ENCODE results near the gene DMRTC2. TPM values are rescaled to one million over a fixed set of nuclear protein-coding genes. Genes with fewer than 3 reads are reported as not detected.
A peak's percentile ranks its signal among the peaks of the same experiment; 100 is the strongest.

The DMRTC2 gene
- total RNA-seq, 2 experiments from 2014 or later: not detected

GRCh38 chr19:41862445-41862986, 17.7 kb downstream of the DMRTC2 start:
- Mint-ChIP-seq H3K27ac (peak overlapping the region; percentile 94), H3K9me3 (no peaks in the 10 kb centered on the region), H3K4me1 (ENCODE audit: low read depth) (peaks cover 60% of the 10 kb centered on the region), H3K4me3 (peak overlapping the region; percentile 87), H3K27me3 (no peaks in the 10 kb centered on the region), H3K36me3 (peaks cover 54% of the 10 kb centered on the region)
- intact Hi-C loops (cut with micrococcal nuclease): no loop called here
- POLR2A ChIA-PET: interaction anchor here (1.5 to 4.5 kb wide), 3 partner anchors 9 to 83 kb away, joined by 4 to 68 read pairs (median 9); partner anchors contain the start of gene CD79A
- no peak for DNase-seq
- CTCF ChIA-PET: interaction anchor here (0.6 to 1.5 kb wide), 5 partner anchors 11 to 94 kb away, joined by 3 to 4 read pairs (median 3); no protein-coding TSS in a partner anchor

- Mint-ChIP-seq H3K27ac (peak overlapping the region; percentile 86), H3K36me3 (peaks cover 62% of the 10 kb centered on the region), H3K4me3 (peak overlapping the region; percentile 87), H3K4me1 (ENCODE audit: low read depth) (peaks cover 69% of the 10 kb centered on the region), H3K9me3 (no peaks in the 10 kb centered on the region), H3K27me3 (no peaks in the 10 kb centered on the region)
- CTCF ChIA-PET: interaction anchor here (0.9 to 1.5 kb wide), 5 partner anchors 10 to 95 kb away, joined by 3 to 4 read pairs (median 3); partner anchors contain the start of gene RABAC1
- intact Hi-C loops (cut with micrococcal nuclease): no loop called here
- POLR2A ChIA-PET: interaction anchor here (1.5 to 4.5 kb wide), 3 partner anchors 9 to 82 kb away, joined by 4 to 68 read pairs (median 9); partner anchors contain the start of gene CD79A
- no peak for DNase-seq
These were observed 18.5 kb downstream of the DMRTC2 start for GRCh38 chr19:41863209-41863931.

- ChIA-PET CTCF (interaction anchor here (0.9 to 1.0 kb wide), 2 partner anchors 86 to 88 kb away, joined by 3 read pairs; no protein-coding TSS in a partner anchor), POLR2A (interaction anchor here (2.9 kb wide), 1 partner anchor 81 kb away, joined by 9 read pairs; no protein-coding TSS in a partner anchor)
- peak overlapping the region; percentile 82 for H3K27ac Mint-ChIP-seq
- DNase-seq: no peak
- peaks cover 75% of the 10 kb centered on the region for H3K4me1 Mint-ChIP-seq (ENCODE audit: low read depth)
- peaks cover 71% of the 10 kb centered on the region for H3K36me3 Mint-ChIP-seq
- H3K9me3 Mint-ChIP-seq: no peaks in the 10 kb centered on the region
- intact Hi-C loops (cut with micrococcal nuclease): no loop called here
- no peaks in the 10 kb centered on the region for H3K27me3 Mint-ChIP-seq
- H3K4me3 Mint-ChIP-seq: peak overlapping the region; percentile 36
These were observed 19.5 kb downstream of the DMRTC2 start for GRCh38 chr19:41864374-41864773.

GRCh38 chr19:41866284-41866683, 21.4 kb downstream of the DMRTC2 start:
- no peaks in the 10 kb centered on the region for H3K27me3 Mint-ChIP-seq

GRCh38 chr19:41868120-41868988, 23.5 kb downstream of the DMRTC2 start:
- Mint-ChIP-seq H3K36me3 (peaks cover 70% of the 10 kb centered on the region), H3K27ac (peak overlapping the region; percentile 96), H3K4me1 (ENCODE audit: low read depth) (peaks cover 85% of the 10 kb centered on the region), H3K9me3 (no peaks in the 10 kb centered on the region), H3K4me3 (no peak overlapping the region), H3K27me3 (no peaks in the 10 kb centered on the region)
- intact Hi-C loops (cut with micrococcal nuclease): no loop called here
- CTCF ChIA-PET: interaction anchor here (1.4 to 1.9 kb wide), 2 partner anchors 18 to 84 kb away, joined by 4 to 7 read pairs; no protein-coding TSS in a partner anchor
- POLR2A ChIA-PET: interaction anchor here (0.9 to 2.4 kb wide), 6 partner anchors 8 to 89 kb away, joined by 3 to 22 read pairs (median 5); partner anchors contain the start of gene RPS19
- DNase-seq: no peak

More at GRCh38 chr19:41866284-41866683, 21.4 kb downstream of the DMRTC2 start:
- DNase-seq: no peak
- H3K36me3 Mint-ChIP-seq: peaks cover 76% of the 10 kb centered on the region
- H3K27ac Mint-ChIP-seq: peak overlapping the region; percentile 71
- peak overlapping the region; percentile 40 for H3K4me3 Mint-ChIP-seq
- CTCF ChIA-PET: no interaction called here
- peaks cover 88% of the 10 kb centered on the region for H3K4me1 Mint-ChIP-seq (ENCODE audit: low read depth)
- H3K9me3 Mint-ChIP-seq: no peaks in the 10 kb centered on the region
- intact Hi-C loops (cut with micrococcal nuclease): no loop called here
- POLR2A ChIA-PET: interaction anchor here (0.9 kb wide), 1 partner anchor 17 kb away, joined by 3 read pairs; the partner anchor contains the start of gene ARHGEF1

- POLR2A ChIA-PET: interaction anchor here (0.9 to 2.4 kb wide), 6 partner anchors 9 to 88 kb away, joined by 3 to 22 read pairs (median 5); partner anchors contain the start of gene RPS19
- H3K4me3 Mint-ChIP-seq: no peak overlapping the region
- H3K4me1 Mint-ChIP-seq (ENCODE audit: low read depth): peaks cover 83% of the 10 kb centered on the region
- no peak for DNase-seq
- peak overlapping the region; percentile 96 for H3K27ac Mint-ChIP-seq
- no peaks in the 10 kb centered on the region for H3K9me3 Mint-ChIP-seq
- peaks cover 67% of the 10 kb centered on the region for H3K36me3 Mint-ChIP-seq
- intact Hi-C loops (cut with micrococcal nuclease): no loop called here
- H3K27me3 Mint-ChIP-seq: no peaks in the 10 kb centered on the region
- CTCF ChIA-PET: interaction anchor here (1.9 kb wide), 1 partner anchor 83 kb away, joined by 7 read pairs; no protein-coding TSS in a partner anchor
These were observed 24.1 kb downstream of the DMRTC2 start for GRCh38 chr19:41868989-41869300.

- Mint-ChIP-seq H3K4me3 (no peak overlapping the region), H3K27ac (peak overlapping the region; percentile 96)
These were observed 24.6 kb downstream of the DMRTC2 start for GRCh38 chr19:41869374-41869955.

GRCh38 chr19:41870401-41870873, 25.6 kb downstream of the DMRTC2 start:
- peak; percentile 66 for DNase-seq
- H3K4me1 Mint-ChIP-seq (ENCODE audit: low read depth): peaks cover 78% of the 10 kb centered on the region

More at GRCh38 chr19:41869374-41869955, 24.6 kb downstream of the DMRTC2 start:
- Mint-ChIP-seq H3K9me3 (no peaks in the 10 kb centered on the region), H3K36me3 (peaks cover 62% of the 10 kb centered on the region), H3K4me1 (ENCODE audit: low read depth) (peaks cover 80% of the 10 kb centered on the region), H3K27me3 (no peaks in the 10 kb centered on the region)
- CTCF ChIA-PET: interaction anchor here (1.9 to 6.4 kb wide), 2 partner anchors 10 to 83 kb away, joined by 7 to 51 read pairs; partner anchors contain the start of gene RPS19
- POLR2A ChIA-PET: interaction anchor here (1.5 to 4.6 kb wide), 5 partner anchors 9 to 88 kb away, joined by 4 to 84 read pairs (median 17); partner anchors contain the start of genes ARHGEF1 and RPS19
- intact Hi-C loops (cut with micrococcal nuclease): no loop called here
- DNase-seq: no peak

GRCh38 chr19:41871573-41872383, 26.9 kb downstream of the DMRTC2 start:
- CTCF ChIA-PET: interaction anchor here (0.9 to 8.3 kb wide), 9 partner anchors 12 to 158 kb away, joined by 3 to 119 read pairs (median 18); partner anchors contain the start of genes ARHGEF1, RABAC1 and RPS19
- POLR2A ChIA-PET: interaction anchor here (1.1 to 4.7 kb wide), 6 partner anchors 11 to 88 kb away, joined by 3 to 84 read pairs (median 18); partner anchors contain the start of genes ARHGEF1, RABAC1 and RPS19
- H3K9me3 Mint-ChIP-seq: no peaks in the 10 kb centered on the region
- peaks cover 48% of the 10 kb centered on the region for H3K36me3 Mint-ChIP-seq
- H3K27ac Mint-ChIP-seq: peak overlapping the region; percentile 96
- H3K4me1 Mint-ChIP-seq (ENCODE audit: low read depth): peaks cover 82% of the 10 kb centered on the region
- intact Hi-C loops (cut with micrococcal nuclease): loop anchor here (1.0 to 10.0 kb wide), 6 partner anchors 11 to 324 kb away; partner anchors contain the start of genes ERFL and RPS19
- peak; percentile 90 for DNase-seq
- H3K27me3 Mint-ChIP-seq: no peaks in the 10 kb centered on the region
- H3K4me3 Mint-ChIP-seq: peak overlapping the region; percentile 36

More at GRCh38 chr19:41870401-41870873, 25.6 kb downstream of the DMRTC2 start:
- CTCF ChIA-PET: interaction anchor here (1.4 to 8.3 kb wide), 3 partner anchors 11 to 82 kb away, joined by 4 to 119 read pairs (median 51); partner anchors contain the start of genes ARHGEF1 and RPS19
- H3K4me3 Mint-ChIP-seq: peak overlapping the region; percentile 32
- H3K36me3 Mint-ChIP-seq: peaks cover 55% of the 10 kb centered on the region
- peak overlapping the region; percentile 96 for H3K27ac Mint-ChIP-seq
- no peaks in the 10 kb centered on the region for H3K9me3 Mint-ChIP-seq
- intact Hi-C loops (cut with micrococcal nuclease): loop anchor here (2.0 to 10.0 kb wide), 5 partner anchors 16 to 324 kb away; partner anchors contain the start of gene ERFL
- H3K27me3 Mint-ChIP-seq: no peaks in the 10 kb centered on the region
- POLR2A ChIA-PET: interaction anchor here (0.6 to 4.6 kb wide), 5 partner anchors 9 to 75 kb away, joined by 3 to 84 read pairs (median 4); partner anchors contain the start of genes ARHGEF1 and RPS19

GRCh38 chr19:41872384-41872774, 27.5 kb downstream of the DMRTC2 start:
- H3K27me3 Mint-ChIP-seq: no peaks in the 10 kb centered on the region
- no peak overlapping the region for H3K4me3 Mint-ChIP-seq
- CTCF ChIA-PET: interaction anchor here (0.9 to 8.3 kb wide), 14 partner anchors 12 to 251 kb away, joined by 3 to 119 read pairs (median 5); partner anchors contain the start of genes ARHGEF1, RABAC1 and RPS19
- peaks cover 84% of the 10 kb centered on the region for H3K4me1 Mint-ChIP-seq (ENCODE audit: low read depth)
- peak overlapping the region; percentile 96 for H3K27ac Mint-ChIP-seq
- POLR2A ChIA-PET: interaction anchor here (1.1 to 4.7 kb wide), 8 partner anchors 11 to 87 kb away, joined by 3 to 84 read pairs (median 6); partner anchors contain the start of genes ARHGEF1, RABAC1 and RPS19
- H3K9me3 Mint-ChIP-seq: no peaks in the 10 kb centered on the region
- intact Hi-C loops (cut with micrococcal nuclease): loop anchor here (5.0 to 10.0 kb wide), 2 partner anchors 322 to 325 kb away; no protein-coding TSS in a partner anchor
- H3K36me3 Mint-ChIP-seq: peaks cover 48% of the 10 kb centered on the region
- no peak for DNase-seq
